ENCODE data around the gene GTF3C1. TPM values are rescaled to one million over a fixed set of nuclear protein-coding genes. Genes with fewer than 3 reads are reported as not detected.

Gene GTF3C1
- total and polyA plus RNA-seq, 8 donors: 61.5 to 111 (median 97.7) TPM

DNA sequence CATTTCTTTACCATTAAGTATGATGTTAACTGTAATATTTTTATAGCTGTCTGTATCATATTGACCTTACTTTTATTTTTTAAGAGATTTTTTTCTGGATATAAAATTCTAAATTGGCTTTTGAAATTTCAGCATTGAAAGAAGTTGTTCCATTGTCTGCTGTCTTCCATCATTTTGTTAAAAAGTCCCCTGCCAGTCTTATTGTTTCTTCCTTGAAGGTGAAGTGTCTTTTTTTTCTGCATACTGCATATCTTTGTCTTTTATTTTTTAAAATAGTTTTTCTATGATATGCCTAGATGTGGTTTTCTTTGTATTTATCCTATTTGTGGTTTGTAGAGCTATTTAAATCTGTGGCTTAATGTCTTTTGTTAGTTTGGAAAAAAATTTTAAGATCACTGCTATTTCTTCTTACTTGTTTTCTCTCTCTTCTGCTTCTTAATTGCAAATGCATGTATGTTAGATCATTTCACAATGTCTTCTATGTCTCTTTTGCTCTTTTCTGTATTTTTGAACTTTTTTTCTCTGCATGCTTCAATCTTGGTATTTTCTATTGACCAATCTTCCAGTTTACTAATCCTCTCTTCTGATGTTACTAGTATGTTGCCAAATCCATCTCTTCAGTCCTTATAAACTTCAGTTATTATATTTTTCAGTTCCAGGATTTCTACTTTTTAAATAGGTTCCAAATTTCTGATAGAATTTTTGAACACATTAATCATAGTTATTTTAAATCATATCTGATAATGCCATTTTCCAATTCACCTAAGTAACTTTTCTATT is 127.6 kb downstream of the GTF3C1 start:
- Histone ChIP-seq H3K4me1 (peaks cover 0 to 10% of the 10 kb centered on the region in 2 donors), H3K27ac (no peak overlapping the region), H3K9me3 (peaks cover 0 to 25% of the 10 kb centered on the region in 2 donors), H3K4me3 (no peak overlapping the region), H3K36me3 (no peaks in the 10 kb centered on the region), H3K27me3 (no peaks in the 10 kb centered on the region)
- intact Hi-C loops (cut with DNase I): no loop called here
- ATAC-seq: no peak
- no peak for DNase-seq
- TF ChIP-seq, protein P1, sequence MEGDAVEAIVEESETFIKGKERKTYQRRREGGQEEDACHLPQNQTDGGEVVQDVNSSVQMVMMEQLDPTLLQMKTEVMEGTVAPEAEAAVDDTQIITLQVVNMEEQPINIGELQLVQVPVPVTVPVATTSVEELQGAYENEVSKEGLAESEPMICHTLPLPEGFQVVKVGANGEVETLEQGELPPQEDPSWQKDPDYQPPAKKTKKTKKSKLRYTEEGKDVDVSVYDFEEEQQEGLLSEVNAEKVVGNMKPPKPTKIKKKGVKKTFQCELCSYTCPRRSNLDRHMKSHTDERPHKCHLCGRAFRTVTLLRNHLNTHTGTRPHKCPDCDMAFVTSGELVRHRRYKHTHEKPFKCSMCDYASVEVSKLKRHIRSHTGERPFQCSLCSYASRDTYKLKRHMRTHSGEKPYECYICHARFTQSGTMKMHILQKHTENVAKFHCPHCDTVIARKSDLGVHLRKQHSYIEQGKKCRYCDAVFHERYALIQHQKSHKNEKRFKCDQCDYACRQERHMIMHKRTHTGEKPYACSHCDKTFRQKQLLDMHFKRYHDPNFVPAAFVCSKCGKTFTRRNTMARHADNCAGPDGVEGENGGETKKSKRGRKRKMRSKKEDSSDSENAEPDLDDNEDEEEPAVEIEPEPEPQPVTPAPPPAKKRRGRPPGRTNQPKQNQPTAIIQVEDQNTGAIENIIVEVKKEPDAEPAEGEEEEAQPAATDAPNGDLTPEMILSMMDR (IDR thresholded peaks at IDR 0.05): no peak

DNA sequence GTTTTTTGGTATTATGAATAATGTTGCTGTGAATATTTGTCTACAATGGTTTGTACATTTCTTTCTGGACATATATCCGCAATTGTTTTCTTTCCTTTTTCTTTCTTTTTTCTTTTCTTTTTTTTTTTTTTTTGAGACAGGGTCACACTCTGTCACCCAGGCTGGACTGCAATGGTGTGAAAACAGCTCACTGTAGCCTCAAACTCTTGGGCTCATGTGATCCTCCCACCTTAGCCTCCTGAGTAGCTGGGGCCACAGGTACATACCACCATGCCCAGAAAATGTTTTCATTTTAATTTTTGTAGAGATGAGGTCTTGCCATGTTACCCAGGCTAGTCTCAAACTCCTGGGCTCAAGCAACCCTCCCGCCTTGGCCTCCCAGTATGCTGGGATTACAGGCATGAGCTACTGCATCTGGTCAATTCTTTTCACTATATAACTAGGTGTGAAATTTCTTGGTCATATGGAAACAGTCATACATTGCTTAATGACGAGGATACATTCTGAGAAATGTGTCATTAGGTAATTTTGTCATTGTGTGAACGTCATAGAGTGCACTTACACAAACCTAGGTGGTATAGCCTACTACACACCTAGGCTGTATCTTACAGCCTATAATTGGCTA is 132.6 kb downstream of the GTF3C1 start:
- peaks cover 0 to 12% of the 10 kb centered on the region in 2 donors for H3K9me3 ChIP-seq
- H3K4me3 ChIP-seq: no peak overlapping the region
- DNase-seq (no peak), ATAC-seq (no peak)
- intact Hi-C loops (cut with DNase I): no loop called here
- TF ChIP-seq, protein P1 (IDR thresholded peaks at IDR 0.05): no peak
- H3K27me3 ChIP-seq: no peaks in the 10 kb centered on the region
- H3K36me3 ChIP-seq: no peaks in the 10 kb centered on the region
- no peak overlapping the region for H3K27ac ChIP-seq
- peaks cover 0 to 19% of the 10 kb centered on the region in 2 donors for H3K4me1 ChIP-seq

DNA sequence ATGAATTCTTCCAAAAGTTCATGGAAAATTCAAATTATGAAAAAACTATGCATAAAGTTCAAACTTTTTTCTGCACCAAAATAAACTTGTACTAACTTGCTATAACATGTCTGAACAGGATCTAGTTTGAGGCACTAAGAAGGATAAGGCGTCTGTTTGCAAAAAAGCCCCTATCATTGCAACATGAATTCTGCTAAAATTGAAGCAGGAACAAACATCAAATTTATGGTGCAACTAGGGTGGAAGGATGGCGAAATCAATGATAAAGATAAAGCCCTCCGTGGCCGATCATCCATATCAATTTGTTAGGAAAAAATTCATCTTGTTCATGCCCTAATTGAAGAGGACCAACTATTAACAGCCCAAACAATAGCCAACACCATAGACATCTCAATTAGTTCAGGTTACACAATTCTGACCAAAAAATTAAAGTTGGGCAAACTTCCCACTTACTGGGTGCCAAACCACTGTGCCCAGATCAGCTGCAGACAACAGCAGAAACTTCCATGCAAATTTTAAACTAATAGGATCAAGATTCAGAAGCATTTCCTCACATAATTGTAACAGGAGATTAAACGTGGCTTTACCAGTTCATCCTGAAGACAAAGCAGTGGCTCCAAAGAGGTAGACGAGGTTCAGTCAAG is 134.8 kb downstream of the GTF3C1 start:
- TF ChIP-seq, protein P1 (IDR thresholded peaks at IDR 0.05): no peak
- Histone ChIP-seq H3K9me3 (no peaks in the 10 kb centered on the region), H3K27ac (no peak overlapping the region), H3K36me3 (no peaks in the 10 kb centered on the region), H3K4me3 (no peak overlapping the region), H3K4me1 (peaks cover 0 to 28% of the 10 kb centered on the region in 2 donors), H3K27me3 (no peaks in the 10 kb centered on the region)
- no peak for ATAC-seq
- DNase-seq: no peak
- intact Hi-C loops (cut with DNase I): no loop called here

DNA sequence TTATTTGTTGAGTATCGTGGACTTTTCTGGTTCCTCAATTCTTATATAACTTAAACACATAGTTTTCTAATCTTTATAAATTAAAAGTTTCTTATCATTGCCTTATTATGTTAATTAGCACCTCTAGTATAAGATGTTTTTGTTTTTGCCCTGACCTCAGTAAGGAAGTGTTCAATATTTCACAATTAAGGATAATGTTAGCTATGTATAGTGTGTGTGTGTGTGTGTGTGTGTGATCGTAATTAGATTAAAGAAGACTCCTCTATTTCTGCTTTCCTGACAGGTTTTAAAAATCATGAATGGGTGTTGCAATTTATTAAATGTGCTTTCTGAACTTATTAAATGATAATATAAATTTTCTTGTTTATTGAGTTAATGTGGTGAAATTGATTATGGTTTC is 135.8 kb downstream of the GTF3C1 start:
- intact Hi-C loops (cut with DNase I): no loop called here

More for the DNA sequence above, 135.8 kb downstream of the GTF3C1 start:
- no peak overlapping the region for H3K27ac ChIP-seq
- peaks cover 0 to 28% of the 10 kb centered on the region in 2 donors for H3K4me1 ChIP-seq
- no peak overlapping the region for H3K4me3 ChIP-seq
- no peaks in the 10 kb centered on the region for H3K36me3 ChIP-seq
- no peak for DNase-seq
- no peaks in the 10 kb centered on the region for H3K9me3 ChIP-seq
- no peak for ATAC-seq
- H3K27me3 ChIP-seq: no peaks in the 10 kb centered on the region
- TF ChIP-seq, protein P1 (IDR thresholded peaks at IDR 0.05): no peak
